GM19438 (cell line): ENCODE measurements around the gene HES6.

Experiments used
- ATAC-seq: cut with Tn5 transposase; IDR thresholded peaks from one replicate; pipeline ENCODE4 v1.9.1; 2021; ENCODE audit warnings: low read depth; ENCODE audit not compliant: unreplicated experiment

The HES6 gene

DNA sequence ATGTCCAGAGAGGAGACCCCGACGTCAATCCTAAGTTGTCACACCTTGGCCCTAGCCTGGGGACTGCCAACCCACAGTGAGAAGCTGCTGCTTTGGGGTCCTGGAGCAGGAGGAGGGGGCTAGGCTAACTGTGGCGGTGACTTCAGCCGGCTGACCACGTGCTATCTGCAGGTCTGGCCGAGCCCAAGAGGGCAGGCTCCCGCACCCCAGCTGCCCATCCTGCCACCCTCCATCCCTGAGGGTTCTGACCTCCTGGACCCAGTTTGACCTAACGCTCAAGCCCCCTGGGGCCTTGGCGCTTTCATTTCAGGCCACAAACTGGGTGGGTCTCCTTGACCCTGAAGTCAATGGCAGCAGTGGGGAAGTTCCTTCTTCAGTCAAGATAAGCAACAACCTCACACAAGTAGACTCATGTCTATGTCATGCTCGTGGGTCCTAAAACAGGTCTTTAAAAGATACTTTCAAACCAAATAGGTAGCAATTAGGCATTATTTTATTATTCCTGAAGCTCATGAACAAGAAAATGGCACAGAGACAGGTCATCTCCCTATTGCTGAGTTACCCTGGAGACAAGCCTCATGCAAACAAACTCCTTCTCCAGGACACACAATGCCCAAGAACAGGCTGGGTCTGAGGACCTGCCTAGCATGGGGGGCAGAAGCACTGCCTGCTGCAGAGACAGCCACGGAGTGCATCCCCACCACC lies 2.3 kb downstream of the HES6 start:
- ATAC-seq = no peak

DNA sequence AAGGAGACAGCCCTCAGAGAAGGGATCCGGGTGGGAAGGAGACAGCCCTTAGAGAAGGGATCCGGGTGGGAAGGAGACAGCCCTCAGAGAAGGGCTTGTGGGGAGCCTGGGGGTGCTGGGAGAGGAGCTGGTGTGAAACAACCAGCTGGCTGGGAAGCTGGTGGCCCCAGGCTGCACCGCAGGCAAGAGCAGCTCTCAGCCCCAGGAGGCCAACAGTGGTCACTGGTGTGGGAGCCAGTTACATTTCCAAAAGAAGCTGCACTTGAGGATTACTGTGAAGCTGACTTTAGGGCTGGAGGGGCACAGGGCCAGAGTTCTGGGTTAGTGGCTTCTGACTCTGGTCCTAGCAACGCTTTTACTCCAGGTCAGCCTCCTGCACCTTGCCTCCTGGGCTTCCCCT lies 3.3 kb downstream of the HES6 start:
- ATAC-seq = no peak

DNA sequence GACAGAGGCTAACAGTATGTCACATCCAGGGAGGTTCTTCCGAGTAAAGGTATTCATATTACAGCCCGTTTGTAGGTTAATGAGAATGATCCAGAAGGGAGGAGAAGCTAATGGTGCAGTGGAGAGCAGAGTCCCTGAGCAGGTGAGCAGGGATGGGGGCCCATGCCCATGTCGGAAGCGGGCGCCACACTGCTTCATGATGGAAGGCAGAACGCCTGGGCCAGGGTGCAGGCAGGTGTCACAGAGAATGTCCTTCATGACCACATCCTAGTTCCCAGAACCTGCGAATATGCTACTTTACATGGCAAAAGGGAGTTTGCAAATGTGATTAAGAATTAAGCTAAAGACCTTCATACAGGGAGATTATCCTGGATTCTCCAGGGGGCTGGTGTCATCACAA lies 4.0 kb downstream of the HES6 start:
- no peak for ATAC-seq

DNA sequence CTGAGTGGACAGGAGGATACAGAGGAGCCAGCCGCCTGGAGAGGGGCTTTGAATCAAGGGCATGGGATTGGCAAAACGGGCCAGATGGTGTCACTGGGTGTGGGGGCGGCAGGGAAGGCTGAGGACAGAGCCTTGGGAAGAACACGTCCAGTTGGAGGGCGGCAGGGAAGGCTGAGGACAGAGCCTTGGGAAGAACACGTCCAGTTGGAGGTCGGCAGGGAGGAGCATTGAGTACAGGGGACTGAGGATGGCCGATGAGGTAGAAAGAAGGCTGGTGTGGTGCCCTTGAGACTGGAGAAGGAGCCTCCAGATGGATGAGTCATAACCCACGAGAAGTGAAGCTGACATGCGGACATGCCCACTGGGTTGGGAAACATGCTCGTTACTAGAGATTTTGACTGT lies 4.5 kb downstream of the HES6 start:
- no peak for ATAC-seq

DNA sequence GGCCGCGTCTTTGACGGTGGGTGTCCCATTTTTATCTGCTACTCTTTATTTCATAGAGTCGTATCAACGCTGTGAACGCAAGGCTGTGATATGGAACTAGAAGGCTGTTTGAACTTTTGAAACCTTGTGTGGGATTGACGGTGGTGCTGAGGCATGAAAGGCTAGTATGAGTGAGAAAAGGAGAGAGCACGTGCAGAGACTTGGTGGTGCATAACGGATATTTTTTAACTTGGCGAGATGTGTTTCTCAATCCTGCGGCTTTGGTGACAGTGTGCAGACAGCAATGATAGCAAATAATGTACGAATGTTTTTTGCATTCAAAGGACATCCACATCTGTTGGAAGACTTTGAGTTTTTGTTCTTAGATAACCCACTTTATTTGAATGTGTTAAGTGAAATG lies 6.2 kb downstream of the HES6 start:
- no peak for ATAC-seq

DNA sequence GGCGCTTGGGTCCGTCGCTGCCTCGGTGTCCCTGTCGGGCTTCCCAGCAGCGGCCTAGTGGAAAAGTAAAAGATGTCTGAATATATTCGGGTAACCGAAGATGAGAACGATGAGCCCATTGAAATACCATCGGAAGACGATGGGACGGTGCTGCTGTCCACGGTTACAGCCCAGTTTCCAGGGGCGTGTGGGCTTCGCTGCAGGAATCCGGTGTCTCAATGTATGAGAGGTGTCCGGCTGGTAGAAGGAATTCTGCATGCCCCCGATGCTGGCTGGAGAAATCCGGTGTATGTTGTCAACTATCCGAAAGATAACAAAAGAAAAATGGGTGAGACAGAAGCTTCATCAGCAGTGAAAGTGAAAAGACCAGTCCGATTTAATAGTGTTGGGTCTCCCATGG lies 8.0 kb downstream of the HES6 start:
- ATAC-seq = no peak

DNA sequence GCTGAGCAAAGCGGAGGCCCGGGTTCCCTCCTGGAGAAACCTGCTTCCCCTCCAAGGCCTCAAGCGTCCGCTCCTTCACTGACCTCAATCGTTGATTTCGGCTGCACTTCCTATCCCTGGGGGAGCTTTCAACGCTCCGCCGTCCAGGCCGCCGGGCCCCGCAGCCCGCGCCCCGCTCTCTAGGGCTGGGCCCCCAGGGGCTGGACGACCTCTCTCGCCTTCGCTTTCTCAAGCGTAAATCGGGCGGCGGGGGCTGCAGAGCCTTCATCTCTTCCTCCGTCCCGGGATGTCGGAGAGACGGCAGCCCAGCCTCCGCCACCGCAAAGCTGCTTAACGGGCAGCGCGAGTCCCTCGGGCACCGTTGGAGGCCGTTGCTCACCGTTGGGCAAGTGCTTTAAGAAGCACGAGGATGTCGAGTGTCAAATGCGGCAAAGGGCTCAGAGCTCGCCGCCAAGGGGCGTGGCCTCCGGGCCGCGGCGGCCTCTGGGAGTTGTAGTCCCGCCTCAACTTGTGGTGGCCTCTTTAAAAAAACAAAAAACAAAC lies 8.5 kb downstream of the HES6 start:
- ATAC-seq = no peak

DNA sequence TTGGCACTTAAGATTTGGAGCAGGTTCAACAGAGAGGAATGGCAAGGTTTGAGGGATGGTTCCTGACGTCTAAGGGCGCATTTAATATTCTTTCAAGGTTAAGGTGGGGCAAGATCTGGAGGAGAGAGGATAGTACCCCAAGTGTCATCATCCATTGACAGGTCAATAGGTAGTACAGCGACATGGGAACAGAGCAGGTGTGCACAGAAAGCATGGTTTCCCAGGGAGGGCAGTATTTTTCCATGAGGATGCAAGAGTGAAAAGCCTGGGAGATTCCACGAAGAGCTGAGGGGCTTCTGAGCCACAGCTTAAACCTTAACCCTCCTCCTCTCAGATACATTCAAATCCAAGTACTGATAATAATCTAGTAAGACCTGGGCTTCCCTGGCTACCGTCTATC lies 9.1 kb downstream of the HES6 start:
- ATAC-seq = no peak

DNA sequence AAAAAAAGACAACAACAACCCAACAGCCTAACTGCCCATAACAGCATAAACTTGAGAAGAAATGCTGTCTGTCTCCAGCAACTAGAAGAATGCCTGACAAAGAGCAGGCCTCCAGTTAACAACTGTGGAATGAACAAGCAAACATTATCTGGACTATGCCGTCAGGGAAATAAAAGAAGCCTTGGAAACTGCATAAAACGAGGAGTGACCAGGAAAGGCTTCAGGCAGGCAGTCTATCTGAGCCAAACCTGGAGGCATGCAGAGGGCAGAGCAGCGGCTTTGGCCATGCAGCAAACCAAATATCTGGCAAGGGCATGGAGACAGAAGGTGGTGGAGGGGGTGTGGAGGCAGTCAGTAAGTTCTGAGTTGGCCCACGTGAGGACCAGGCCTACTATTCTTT lies 11.1 kb downstream of the HES6 start:
- ATAC-seq = no peak

DNA sequence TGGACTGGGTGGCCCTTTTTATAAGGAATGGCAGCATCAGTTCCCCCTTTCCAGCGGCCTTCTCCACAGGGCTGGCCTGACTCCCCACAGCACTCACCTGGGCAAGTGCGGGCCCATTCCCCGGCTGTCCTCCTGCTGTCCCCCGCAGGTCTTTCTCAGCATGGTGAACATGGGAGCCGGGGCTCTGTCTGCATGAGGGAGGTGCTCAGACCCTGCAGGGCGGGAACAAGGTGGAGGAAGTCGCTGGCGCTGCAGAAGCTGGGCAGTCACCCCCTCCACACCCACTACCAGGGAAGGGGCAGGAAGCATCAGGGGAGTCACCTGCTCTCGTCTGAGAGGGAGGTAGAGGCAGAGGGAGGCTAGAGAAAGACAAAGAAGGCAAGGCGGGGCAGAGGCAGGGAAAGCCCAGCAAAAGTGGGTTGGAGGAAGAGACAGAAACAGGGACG lies 12.2 kb downstream of the HES6 start:
- no peak for ATAC-seq

DNA sequence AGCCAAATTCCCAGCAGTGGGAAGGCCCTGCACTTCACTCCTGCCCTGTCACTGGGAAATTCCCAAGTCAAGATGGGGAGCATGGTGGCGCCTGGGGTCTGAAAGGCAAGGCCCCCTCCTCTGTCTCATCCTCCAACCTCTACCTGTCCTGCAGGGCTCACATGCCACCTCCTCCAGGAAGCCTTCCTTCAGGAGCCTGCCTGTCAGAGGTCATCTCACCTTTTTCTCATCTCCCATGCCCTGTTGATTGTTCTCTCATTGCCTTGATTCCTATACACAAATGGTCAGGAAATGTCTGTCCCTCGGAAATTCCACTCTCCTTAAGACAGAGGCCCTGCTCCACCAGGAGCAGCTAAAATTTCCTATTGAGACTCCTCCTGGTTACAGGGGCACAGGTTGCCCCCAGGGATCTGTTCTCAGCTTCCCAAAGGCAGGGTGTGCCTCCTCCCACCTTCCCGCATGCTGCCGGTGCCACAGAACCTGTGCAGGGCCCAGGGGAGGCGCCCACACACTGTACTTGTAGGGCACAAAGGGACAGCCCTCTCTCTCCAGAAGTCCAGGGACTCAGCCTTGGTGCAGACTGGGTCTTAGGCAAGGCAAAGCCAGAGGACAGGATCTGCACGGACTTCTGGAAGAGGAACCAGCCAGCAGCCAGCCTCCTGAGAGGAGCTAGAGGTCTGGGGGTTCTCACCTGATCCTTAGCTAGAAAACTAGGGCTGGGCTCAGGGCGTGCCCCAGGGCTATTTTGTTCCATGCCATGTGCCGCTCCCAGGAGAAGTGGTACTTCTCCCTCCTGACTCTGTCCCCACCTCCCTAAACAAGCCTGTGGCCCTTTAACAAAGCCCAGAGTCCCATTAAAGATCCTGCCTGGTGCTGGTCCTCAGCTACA lies 12.9 kb downstream of the HES6 start:
- ATAC-seq = no peak

DNA sequence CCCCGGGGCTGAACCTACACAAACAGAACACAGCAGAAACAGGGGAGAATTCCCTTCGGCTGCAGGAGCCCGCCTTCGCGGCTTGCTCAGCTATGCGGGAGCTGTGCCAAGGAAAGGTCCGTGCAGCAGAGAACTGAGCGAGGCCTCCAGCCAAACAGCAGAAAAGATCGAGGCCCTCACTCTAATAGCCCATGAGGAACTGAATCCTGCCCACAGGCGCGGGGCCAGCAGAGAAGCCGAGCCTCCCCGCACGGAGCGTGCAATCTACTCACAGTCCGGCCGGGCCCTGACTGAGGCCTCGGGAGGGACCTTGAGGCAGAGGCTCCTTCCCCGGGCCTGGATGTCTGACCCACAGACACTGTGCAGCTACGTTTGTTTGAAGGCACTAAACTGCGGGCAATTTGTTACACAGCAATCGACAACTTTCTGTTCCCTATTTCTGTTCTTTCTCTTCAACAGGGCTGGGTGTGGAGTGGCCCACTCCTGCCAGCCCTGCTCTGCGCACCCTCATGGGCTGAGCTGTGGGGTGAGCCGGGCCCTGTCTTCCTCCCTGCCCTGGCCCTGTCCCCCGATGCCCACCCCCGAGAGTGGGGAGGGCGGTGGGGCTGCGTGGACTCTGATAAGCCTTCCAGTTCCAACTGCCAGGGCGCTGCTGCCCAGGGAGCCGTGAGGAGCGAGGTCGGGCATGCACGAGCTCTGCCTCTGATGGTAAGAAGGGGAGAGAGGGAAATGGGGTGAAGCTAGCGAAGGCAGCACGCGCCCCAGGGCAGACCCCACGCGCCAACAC lies 13.7 kb downstream of the HES6 start:
- no peak for ATAC-seq

DNA sequence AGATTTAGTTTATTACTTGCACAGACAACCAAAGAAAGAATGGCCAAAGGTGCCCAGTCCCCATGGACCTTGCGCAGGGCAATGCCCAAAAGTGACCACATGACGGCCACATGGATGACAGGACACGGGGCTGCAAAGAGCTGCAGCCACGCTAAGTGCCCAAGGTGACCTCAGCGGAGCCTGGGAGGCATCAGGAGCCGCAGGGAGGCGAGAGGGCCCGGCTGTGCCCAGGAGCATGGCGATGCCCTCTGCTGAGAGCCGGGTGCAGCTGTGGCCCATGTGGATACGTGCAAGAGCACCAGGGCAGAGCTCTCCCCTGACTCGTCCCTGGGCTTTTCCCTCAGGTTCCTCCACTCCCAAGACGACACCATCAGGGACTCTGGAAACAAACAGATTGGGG lies 14.7 kb downstream of the HES6 start:
- no peak for ATAC-seq

DNA sequence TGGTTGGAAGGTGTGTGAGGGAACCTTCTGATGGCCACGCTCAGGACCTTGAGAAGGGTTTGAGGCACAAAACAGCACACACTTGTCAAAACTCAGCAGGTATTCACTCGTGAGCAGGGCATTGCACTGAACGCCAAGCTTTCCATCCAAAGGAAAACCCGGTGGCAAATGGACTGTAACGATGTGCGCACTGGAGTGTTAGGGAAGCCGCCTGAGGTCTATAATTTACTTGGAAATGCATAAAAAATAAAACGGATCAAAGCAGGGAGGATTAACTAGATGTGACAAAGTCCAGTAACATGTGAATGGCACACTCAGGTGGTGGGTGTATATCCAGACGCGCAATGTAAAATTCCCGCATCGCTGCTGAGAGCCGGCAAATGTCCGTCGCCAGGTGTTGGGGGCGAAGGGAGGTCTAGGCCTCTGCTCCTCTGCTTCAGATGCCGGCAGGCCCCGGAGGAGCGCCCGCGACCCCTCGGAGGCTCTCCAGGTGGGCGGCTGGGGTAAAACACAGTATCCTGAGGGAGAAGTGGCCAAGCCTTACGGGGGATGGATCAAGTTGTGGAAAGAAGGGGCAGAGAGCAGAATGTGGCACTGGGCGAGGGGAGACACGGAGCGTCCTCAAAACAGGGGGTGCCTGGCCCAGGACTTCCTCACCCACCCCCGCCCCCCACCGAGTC lies 15.3 kb downstream of the HES6 start:
- ATAC-seq = no peak

DNA sequence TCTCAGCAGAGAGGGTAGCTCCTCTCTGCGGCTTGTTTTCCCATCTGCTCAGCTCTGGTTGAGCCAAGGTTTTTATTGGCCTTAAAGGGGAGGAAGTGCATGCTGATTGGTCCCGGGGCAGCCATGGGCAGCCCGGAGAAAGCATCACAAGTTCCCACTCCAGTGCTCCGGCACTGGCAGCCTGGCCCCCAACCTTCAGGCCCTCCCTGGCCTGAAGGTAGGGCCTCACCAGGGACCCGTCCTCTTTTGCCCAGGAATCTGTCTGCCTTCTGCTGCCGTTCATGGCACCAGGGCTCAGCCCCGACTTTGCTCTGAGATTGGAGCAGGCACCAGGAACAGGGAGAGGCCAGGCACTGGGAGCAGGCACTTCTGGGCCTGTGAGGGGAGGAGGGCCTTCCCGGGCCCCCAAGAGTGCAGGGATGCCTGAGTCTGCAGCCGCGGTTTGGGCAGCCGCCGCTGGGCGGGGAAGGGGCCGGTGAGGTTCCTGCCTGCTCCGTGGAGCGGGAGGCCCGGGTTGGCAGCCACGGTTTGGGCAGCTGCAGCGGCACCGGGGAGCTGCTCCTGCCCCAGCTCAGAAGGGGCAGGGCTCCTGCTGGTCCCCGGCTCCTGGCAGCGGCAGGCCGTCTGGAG lies 18.8 kb downstream of the HES6 start:
- ATAC-seq = no peak

DNA sequence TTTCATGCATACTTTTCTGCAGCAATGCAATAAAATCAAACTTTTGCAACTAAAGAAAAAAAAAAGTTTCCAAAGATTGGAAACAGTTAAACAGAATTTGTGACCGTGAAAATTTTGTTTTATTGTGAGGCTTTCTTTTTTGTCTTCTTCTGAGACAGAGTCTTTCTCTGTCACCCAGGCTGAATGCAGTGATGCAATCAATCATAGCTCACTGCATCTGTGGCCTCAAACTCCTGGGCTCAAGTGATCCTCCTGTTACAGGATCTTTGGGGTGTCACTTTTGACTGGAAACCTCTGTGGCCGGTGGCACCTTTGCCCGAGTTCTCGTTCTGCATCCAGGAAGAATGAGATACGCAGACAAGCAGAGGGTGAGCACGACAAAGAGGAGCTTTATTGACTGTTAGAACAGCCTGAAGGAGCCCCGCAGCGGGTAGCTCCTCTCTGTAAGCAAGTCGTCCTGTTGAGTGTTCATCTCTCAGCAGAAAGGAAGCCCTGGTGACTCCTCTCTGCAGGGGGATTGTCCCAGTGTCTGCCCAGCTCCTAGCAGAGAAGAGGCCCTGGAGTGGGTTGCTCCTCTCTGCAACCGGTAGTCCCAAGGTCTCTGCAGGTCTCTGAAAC lies 19.5 kb downstream of the HES6 start:
- no peak for ATAC-seq

DNA sequence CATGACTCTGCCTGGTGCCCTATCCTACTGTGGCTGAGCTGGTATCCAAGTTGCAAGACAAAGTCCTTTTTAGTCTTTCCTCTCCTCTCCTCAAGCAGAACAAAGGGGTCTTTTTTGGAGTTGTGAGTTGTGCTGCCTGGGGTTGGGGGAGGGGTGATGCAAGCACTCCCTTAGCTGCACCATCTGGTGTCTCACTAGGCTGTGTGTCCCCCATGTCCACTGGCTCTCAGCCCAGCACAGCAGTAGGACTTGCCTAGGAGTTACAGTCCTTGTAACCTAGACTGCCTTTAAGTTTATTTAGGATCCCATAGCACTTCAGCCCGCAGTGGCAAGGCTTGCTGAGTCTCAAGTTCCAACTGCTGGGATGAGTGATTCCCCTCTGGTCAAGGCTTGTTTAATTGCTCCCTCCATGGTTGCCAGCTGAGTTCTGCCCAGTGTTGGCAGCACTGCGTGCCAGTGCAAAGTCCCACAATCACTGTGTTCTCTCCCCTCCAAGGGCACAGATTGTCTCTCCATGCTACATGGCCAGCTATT lies 23.1 kb downstream of the HES6 start:
- ATAC-seq = no peak

DNA sequence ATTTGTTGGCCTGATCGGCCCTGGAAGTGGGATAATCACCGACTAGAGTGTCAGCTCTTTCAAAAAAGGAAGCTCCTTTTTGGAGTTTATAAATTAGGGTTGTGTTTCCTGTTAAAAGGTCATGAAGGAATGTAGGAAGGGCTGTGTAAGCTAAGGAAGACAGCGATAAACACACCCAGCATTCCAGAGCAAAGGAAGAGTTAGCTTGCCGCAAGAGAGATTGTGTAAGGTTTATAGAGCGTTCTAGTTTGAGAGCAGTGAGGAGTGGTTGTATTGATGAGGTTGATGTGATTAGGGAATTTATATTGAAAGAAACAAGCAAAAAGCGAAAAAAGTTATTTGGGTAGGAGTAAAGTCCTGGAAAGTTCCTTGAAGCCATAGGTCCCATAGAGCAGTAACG lies 32.8 kb downstream of the HES6 start:
- ATAC-seq = no peak

DNA sequence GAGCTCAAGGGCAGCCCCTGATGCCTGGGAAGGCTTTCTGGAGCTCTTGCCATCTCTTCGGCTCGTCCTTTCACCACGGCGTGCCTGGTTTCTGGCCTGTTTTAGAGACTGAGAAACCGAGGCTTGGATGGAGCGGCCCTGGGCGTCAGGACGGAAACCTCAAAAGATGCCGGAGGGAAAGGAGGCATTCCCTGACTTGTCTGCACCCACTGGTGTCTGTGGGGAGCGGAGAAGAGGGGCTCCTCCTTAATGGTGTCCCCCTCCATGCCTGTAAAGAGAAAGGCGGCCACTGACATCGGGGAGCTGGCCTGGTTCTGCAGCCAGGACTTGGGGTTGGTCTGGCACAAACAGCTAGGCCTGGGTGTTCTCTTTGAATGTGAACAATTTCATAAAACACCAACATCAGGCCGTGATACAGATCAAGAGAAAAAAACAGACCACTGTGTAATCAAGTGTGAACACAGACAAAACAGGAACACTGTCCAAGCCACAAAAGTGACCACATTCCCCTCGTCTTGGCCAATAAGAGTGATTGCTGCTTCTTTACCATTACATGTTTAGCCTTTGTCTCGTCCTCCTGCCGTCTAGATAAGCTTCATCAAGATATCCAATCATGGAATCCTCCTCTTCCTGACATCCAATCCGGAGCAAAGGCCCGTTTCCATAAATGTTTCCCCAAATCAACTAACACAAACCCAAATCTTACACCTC lies 35.7 kb downstream of the HES6 start:
- ATAC-seq = peak; percentile 22
